ENCODE results near the gene GDF15.
A peak's percentile ranks its signal among the peaks of the same experiment; 100 is the strongest.
"Not testable (repeated sequence)": the region's sequence is repeated elsewhere in the genome, so short reads cannot be mapped to it uniquely, and the experiment has no call there.

Gene GDF15, protein sequence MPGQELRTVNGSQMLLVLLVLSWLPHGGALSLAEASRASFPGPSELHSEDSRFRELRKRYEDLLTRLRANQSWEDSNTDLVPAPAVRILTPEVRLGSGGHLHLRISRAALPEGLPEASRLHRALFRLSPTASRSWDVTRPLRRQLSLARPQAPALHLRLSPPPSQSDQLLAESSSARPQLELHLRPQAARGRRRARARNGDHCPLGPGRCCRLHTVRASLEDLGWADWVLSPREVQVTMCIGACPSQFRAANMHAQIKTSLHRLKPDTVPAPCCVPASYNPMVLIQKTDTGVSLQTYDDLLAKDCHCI

DNA sequence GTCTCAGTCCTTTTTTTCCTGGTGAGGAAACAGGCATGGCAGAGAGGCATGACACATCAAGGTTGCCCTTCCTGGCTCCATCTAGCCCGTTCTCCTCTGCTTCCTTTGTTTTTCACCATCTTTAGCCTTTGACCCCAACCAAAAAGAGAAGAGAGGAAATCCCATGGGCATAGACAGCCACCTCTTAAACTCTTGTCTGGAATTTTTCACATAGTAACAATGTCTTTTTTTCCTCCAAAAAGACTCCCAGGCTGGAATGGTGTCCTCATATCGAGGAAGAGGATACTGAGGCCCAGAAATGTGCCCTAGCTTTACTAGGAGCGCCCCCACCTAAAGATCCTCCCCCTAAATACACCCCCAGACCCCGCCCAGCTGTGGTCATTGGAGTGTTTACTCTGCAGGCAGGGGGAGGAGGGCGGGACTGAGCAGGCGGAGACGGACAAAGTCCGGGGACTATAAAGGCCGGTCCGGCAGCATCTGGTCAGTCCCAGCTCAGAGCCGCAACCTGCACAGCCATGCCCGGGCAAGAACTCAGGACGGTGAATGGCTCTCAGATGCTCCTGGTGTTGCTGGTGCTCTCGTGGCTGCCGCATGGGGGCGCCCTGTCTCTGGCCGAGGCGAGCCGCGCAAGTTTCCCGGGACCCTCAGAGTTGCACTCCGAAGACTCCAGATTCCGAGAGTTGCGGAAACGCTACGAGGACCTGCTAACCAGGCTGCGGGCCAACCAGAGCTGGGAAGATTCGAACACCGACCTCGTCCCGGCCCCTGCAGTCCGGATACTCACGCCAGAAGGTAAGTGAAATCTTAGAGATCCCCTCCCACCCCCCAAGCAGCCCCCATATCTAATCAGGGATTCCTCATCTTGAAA lies at the start of gene GDF15:
Gene GDF15, plus strand, starts transcription at position 484 of the 868 bp plus-strand sequence. Its CDS starts 32 bp downstream, at position 516.
- peak; percentile 93 to 97 for DNase-seq
- TF ChIP-seq GATA1 (IDR thresholded peaks at IDR 0.05; ENCODE audit: low read depth, low read length) = no peak
- peak; percentile 92 for TF ChIP-seq POLR2A (IDR thresholded peaks at IDR 0.05; ENCODE audit: low read length)

DNA sequence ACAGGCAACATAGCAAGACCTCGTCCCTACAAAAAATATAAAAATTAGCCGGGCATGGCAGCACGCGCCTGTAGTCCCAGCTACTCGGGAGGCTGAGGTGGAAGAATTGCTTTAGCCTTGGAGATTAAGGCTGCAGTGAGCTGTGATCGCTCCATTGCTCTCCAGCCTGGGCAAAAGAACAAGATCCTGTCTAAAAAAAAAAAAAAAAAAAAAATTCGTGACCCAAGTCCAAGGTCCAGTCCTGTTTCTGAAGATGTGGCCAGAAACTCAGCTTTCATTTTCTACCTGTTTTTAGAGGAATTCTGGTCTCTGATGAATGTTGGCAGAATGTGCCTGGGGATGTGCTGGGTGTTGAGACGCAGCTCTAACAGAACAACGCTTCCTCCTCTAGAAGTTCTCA lies 47.4 kb upstream of the GDF15 start:
- TF ChIP-seq GATA1 (IDR thresholded peaks at IDR 0.05; ENCODE audit: low read depth, low read length) = no peak
- no peak for TF ChIP-seq POLR2A (IDR thresholded peaks at IDR 0.05; ENCODE audit: low read length)

GRCh38 chr19:18339723-18340122 lies 46.2 kb upstream of the GDF15 start:
- TF ChIP-seq GATA1 (IDR thresholded peaks at IDR 0.05; ENCODE audit: low read depth, low read length) = no peak
- DNase-seq = peak; percentile 57 to 64

More for the DNA sequence above, 47.4 kb upstream of the GDF15 start:
- DNase-seq = no peak

GRCh38 chr19:18340190-18340989 lies 45.6 kb upstream of the GDF15 start, which contains the start of gene PGPEP1:
Gene PGPEP1, plus strand, starts transcription at chr19:18340598. Its CDS starts 84 bp downstream, at chr19:18340682.
- DNase-seq = peak; percentile 84 to 90
- TF ChIP-seq POLR2A (IDR thresholded peaks at IDR 0.05; ENCODE audit: low read length) (peak; percentile 28), GATA1 (IDR thresholded peaks at IDR 0.05; ENCODE audit: low read depth, low read length) (no peak)

DNA sequence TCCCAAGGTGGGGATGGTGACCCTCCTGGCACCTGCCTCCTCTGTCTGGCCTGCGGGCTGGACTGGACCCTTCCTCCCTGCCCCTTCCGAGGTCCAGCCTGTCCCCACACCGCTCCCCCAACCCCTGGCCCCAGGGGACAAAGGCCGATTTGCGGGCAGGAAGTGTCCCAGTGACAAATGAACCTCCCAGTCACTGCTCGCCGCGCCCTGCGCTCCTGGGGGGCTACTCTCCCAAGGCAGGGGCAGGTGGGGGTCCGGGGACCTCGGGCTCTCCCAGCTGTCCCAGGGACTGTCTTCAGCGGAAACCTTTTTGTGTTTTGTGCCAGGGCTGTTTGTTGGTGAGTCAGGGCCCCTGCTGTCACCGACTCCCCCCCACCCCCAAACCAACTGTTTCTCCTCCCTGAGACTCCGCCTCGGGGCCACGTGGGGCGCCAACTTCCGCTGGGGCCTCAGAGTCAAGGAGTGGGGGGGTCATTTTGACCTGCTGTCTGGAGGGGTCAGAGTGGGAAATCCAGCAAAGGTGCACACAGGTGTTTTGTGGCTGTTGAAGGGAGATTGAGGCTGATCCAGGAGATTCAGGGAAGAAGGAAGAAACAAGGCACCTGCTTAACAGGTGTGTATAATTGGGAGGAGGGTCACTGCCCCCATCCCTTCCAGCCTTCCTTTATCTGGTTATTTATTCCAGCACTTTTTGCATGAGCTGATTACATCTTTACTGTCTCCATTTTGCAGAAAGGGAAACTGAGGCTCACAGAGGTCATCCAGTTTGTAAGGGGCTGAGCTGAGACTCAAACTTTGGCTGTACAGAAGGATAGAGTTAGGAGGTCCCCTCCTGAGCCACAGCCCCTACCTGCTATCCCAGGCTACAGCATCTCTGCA lies 44.7 kb upstream of the GDF15 start:
- DNase-seq = peak; percentile 75
- TF ChIP-seq POLR2A (IDR thresholded peaks at IDR 0.05; ENCODE audit: low read length) = no peak
- TF ChIP-seq GATA1 (IDR thresholded peaks at IDR 0.05; ENCODE audit: low read depth, low read length) = no peak

DNA sequence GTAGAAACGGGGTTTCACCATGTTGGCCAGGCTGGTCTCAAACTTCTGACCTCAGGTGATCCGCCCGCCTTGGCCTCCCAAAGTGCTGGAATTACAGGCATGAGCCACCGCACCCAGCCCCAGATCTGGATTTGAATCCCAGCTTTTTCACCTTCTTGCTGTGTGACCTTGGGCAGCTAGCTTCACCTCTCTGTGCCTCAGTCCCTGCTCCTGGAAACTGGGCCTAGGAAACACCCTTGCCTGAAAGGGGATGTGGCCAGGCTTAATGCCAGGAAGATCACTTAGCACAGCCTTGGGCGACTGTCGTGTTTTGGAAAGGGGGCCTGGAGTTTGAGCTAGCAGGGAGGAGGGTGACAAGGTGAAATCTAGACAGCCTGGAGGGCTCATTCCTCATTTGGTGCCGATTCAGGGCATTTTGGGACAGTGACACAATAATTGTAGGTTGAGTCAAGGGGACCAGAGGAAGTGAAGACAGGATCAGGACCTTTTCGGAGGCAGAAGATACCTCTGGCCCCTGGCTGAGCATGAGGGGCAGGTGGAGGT lies 43.8 kb upstream of the GDF15 start:
- TF ChIP-seq POLR2A (IDR thresholded peaks at IDR 0.05; ENCODE audit: low read length) = no peak
- TF ChIP-seq GATA1 (IDR thresholded peaks at IDR 0.05; ENCODE audit: low read depth, low read length) = no peak
- no peak for DNase-seq

DNA sequence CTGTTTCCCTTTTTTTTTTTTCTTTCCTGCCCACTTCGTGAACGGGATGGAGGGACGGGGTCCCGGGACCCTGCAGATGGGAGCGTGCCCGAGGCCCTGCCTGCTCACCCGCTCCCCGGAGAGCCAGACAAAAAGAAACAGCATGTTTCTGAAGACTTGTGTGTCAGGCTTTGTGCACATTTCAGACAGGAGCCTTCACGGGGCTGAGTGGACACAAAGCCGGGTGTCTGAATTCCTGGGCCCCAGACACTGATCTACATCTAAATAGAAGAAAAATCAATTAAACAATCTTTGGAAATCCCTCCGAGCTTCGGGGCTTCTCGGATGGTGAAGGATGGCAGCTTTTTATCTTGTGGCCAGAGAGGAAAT lies 41.4 kb upstream of the GDF15 start:
- DNase-seq = no peak
- no peak for TF ChIP-seq GATA1 (IDR thresholded peaks at IDR 0.05; ENCODE audit: low read depth, low read length)
- TF ChIP-seq POLR2A (IDR thresholded peaks at IDR 0.05; ENCODE audit: low read length) = no peak

DNA sequence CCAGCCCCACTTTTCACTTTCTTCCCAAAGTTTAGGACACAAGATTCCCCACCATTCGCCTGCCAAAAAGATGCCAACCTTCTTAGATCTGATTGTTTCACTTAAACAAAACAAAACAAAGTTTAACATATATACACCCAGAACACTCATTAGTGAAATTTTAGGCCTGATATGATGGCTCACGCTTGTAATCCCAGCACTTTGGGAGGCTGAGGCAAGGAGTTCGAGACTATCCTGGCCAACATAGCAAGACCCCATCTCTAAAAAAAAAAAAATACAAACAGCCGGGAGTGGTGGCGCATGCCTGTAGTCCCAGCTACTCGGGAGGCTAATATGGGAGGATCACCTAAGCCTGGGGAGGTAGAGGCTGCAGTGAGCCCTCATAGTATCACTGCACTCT lies 40.7 kb upstream of the GDF15 start:
- TF ChIP-seq GATA1 (IDR thresholded peaks at IDR 0.05; ENCODE audit: low read depth, low read length) (no peak), POLR2A (IDR thresholded peaks at IDR 0.05; ENCODE audit: low read length) (no peak)
- DNase-seq = no peak

- TF ChIP-seq GATA1 (IDR thresholded peaks at IDR 0.05; ENCODE audit: low read depth, low read length) (no peak), POLR2A (IDR thresholded peaks at IDR 0.05; ENCODE audit: low read length) (no peak)
- DNase-seq = no peak
Observed at GRCh38 chr19:18346091-18346490, 39.9 kb upstream of the GDF15 start.

DNA sequence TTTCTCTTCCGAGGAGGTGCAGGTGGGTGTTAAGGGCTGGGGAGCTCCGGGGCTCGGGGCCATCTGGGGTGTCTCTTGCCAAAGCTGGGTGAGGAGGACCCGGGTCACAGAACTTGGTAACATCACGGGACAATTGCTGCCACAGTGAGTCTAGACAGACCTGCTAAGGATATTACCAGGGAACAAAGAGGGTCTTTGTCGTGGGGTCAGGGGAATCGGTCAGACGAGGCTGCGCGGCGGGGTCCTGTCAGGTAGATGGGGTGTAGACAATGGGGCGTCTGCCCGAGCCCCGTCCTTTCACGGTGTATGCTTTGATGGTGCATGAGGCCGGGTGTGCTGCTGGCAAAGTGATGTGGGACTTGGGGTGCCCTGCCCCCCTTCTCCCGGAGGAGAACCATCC lies 37.8 kb upstream of the GDF15 start:
- TF ChIP-seq POLR2A (IDR thresholded peaks at IDR 0.05; ENCODE audit: low read length) (no peak), GATA1 (IDR thresholded peaks at IDR 0.05; ENCODE audit: low read depth, low read length) (no peak)
- DNase-seq = no peak

GRCh38 chr19:18348818-18349339 lies 37.1 kb upstream of the GDF15 start:
- DNase-seq = not testable (repeated sequence)

GRCh38 chr19:18349524-18350128 lies 36.3 kb upstream of the GDF15 start:
- no peak for TF ChIP-seq GATA1 (IDR thresholded peaks at IDR 0.05; ENCODE audit: low read depth, low read length)
- no peak for TF ChIP-seq POLR2A (IDR thresholded peaks at IDR 0.05; ENCODE audit: low read length)
- peak; percentile 67 to 88 for DNase-seq

Data from erythroblast (primary cell).